ENCODE data around the gene SOX1.

SOX1 gene

DNA sequence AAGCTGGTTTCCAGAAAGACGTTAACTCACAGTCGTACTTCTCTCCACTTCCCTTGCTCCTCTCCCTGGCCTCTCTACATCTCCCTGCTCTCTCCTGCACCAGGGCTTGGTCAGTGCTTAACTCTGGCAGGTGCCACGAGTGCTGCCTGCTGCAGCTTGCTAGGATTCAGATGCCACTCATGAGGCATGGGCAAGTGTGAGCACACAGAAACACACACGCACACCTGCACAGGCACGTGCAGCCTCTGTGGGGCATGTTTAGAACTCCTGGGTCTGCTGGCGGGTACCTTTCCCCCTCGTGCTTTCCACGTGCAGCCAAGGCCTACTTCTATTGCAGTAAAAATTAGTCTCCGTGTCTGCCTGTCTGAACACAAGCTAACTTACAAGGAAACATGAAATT is 31.8 kb downstream of the SOX1 start:
- no peak for ATAC-seq (replicated peaks)
- peaks cover 0 to 1% of the 10 kb centered on the region in 2 donors for H3K9me3 Mint-ChIP-seq

DNA sequence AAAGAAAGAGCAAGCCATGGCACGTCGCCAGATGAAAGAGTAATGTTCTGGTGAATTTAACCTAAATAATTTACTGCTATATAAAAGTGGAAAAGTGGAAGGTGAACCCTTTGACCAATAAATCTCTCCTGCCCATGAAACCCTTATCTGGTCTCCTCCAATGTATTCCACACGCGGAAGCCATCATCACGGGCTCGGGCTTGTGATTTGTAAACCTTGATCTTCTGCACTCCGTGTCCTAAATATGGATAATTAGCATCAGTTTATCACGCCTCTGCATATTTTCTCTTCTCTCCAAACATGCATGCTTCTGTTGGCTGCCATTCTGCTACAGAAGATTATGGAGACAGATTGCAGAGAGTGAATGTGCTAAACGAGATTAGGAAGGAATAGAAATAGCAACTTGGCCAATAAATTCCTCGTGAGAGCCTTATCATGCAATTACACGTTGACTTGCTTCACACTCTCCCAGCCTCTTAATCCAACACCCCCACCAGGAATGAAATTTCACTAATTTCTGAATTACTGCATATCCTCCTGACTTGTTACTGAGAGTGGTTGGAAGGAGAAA is 34.5 kb downstream of the SOX1 start:
- Mint-ChIP-seq H3K27ac (no peak overlapping the region), H3K4me1 (peaks cover 0 to 2% of the 10 kb centered on the region in 2 donors)

More for the DNA sequence above, 31.8 kb downstream of the SOX1 start:
- no peak for DNase-seq
- H3K36me3 Mint-ChIP-seq: no peaks in the 10 kb centered on the region
- H3K4me1 Mint-ChIP-seq: no peaks in the 10 kb centered on the region
- no peak overlapping the region for H3K27ac Mint-ChIP-seq
- no peak overlapping the region for H3K4me3 Mint-ChIP-seq
- H3K27me3 Mint-ChIP-seq: peaks cover 57 to 66% of the 10 kb centered on the region in 2 donors

DNA sequence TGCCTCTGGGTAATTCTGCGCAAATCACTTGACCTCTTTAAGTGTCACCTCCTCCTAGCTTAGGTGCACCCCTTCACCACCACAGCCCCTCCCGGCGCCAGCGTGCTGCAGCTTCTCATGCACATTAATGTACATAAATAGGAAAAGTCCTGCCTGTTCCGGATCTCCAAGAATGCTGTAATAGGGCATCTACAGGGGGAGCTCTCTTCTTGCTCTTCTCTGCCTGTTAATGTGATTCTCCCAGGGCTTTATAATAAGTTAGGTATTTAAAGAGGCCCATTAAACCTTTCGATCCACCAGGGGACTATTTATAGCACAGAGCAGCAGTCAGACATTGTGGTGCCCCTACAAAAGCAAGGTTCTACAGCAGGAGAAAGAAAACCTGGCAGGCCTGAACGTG is 35.3 kb downstream of the SOX1 start:
- ATAC-seq (replicated peaks) (no peak), DNase-seq (no peak)
- H3K4me3 Mint-ChIP-seq: no peak overlapping the region
- peaks cover 59 to 71% of the 10 kb centered on the region in 2 donors for H3K27me3 Mint-ChIP-seq
- H3K27ac Mint-ChIP-seq: no peak overlapping the region
- no peaks in the 10 kb centered on the region for H3K36me3 Mint-ChIP-seq
- no peaks in the 10 kb centered on the region for H3K9me3 Mint-ChIP-seq
- peaks cover 0 to 2% of the 10 kb centered on the region in 2 donors for H3K4me1 Mint-ChIP-seq

More for the DNA sequence above, 34.5 kb downstream of the SOX1 start:
- no peak overlapping the region for H3K4me3 Mint-ChIP-seq
- peaks cover 57 to 71% of the 10 kb centered on the region in 2 donors for H3K27me3 Mint-ChIP-seq
- no peak for ATAC-seq (replicated peaks)
- no peak for DNase-seq
- H3K36me3 Mint-ChIP-seq: no peaks in the 10 kb centered on the region
- H3K9me3 Mint-ChIP-seq: no peaks in the 10 kb centered on the region

DNA sequence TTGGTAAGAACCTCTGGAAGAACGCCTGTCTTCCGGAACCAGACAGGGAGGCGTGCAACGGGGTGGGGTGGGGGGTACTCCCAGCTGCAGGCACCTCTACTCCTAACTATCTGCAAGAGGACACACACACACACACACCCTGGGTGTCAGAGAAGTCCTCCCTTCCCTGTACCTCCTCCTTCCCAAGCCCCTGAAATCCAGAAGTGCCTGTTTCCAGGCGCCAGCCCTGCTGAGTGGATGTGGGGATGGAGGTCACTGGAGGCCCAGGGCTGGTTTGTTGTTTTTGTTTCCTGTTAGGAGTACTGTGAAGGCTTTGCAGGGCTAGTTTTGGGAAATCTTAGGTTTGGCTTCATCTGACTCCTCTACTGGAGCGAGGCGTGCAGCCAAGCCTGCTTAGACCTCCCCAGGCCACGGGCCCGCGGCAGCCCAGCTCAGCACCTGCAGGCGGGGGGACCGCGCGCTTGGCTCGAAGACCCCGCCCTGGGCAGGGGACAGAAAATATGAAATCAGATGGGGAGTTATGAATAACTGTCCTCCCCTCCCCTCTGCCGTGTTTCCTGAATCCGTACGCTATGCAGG is 36.4 kb downstream of the SOX1 start:
- DNase-seq (no peak), ATAC-seq (replicated peaks) (no peak)
- peaks cover 61 to 76% of the 10 kb centered on the region in 2 donors for H3K27me3 Mint-ChIP-seq
- no peak overlapping the region for H3K27ac Mint-ChIP-seq
- H3K4me3 Mint-ChIP-seq: no peak overlapping the region
- peaks cover 0 to 2% of the 10 kb centered on the region in 2 donors for H3K4me1 Mint-ChIP-seq
- no peaks in the 10 kb centered on the region for H3K9me3 Mint-ChIP-seq
- H3K36me3 Mint-ChIP-seq: no peaks in the 10 kb centered on the region

DNA sequence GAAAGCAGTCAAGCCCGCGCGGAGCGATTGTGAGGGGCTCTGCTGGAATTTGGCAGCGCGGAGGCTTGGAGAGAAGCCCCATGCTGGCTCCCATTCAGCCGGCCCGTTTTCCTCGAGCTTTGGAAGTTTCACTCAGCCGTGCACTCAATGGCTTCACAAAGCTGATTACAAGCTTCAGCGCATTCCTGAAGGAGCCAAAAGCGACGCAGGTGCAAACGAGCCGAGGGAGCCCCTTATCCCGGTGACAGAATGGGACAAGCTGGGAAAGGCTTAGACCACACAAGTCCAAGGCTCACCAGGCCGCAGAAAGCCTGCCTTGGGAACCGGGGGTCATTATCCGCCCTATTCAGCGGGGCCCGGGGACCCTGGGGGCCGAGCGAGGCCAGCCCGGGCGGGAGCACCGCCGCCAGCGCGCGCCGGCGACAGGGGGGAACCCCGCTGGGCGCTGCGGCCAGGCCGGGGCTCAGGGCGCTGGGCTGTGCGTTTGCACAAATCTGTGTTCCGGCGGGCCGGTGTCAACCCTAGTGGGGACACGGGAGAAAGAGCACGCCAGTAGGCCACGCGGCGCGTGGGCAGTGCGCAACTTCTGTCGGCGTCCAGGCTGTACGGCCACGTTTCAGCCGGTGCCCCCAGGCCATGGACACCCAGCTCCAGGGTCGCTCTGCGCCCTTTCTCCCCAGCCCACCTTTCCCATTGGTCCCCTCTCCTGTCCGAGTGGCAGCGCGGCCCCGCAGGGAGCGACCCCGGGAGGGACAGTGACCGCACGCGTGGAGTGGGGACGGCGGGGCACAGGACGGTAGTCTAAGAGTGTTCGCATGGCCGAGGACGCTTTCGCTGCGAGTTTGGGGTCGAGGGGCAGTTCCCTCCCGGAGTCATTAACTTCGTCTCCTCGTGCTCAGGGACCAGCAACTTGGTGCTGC is 37.3 kb downstream of the SOX1 start:
- peaks cover 0 to 2% of the 10 kb centered on the region in 2 donors for H3K4me1 Mint-ChIP-seq
- peak overlapping the region; percentile 79 for H3K27ac Mint-ChIP-seq
- no peak for DNase-seq
- peaks cover 58 to 78% of the 10 kb centered on the region in 2 donors for H3K27me3 Mint-ChIP-seq
- no peaks in the 10 kb centered on the region for H3K36me3 Mint-ChIP-seq
- peak overlapping the region in 1 of 2 donors; percentile 55 for H3K4me3 Mint-ChIP-seq
- ATAC-seq (replicated peaks): no peak
- no peaks in the 10 kb centered on the region for H3K9me3 Mint-ChIP-seq

DNA sequence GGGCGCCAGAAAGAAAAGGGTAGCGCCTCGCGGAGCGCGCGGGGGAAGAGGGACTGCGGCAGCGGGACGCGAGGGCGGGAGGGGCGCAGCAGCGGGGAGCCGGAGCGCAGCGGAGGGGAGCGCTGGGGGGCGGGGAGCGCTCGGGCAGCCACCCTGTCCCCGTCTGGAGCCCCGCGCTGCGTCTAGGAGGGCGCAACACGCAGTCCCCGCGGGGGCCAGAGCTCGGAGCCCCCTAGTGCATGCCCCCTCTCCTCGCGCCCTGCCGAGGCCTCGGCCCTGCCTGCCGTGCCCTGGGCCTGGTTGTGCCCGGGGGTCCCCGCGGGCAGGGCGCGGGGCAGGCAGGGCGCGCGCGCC is 37.9 kb downstream of the SOX1 start:
- H3K4me3 Mint-ChIP-seq: peak overlapping the region in 1 of 2 donors; percentile 55
- no peaks in the 10 kb centered on the region for H3K9me3 Mint-ChIP-seq
- DNase-seq (no peak), ATAC-seq (replicated peaks) (no peak)
- peaks cover 0 to 2% of the 10 kb centered on the region in 2 donors for H3K4me1 Mint-ChIP-seq
- no peaks in the 10 kb centered on the region for H3K36me3 Mint-ChIP-seq
- H3K27ac Mint-ChIP-seq: peak overlapping the region; percentile 79
- H3K27me3 Mint-ChIP-seq: peaks cover 62 to 81% of the 10 kb centered on the region in 2 donors

DNA sequence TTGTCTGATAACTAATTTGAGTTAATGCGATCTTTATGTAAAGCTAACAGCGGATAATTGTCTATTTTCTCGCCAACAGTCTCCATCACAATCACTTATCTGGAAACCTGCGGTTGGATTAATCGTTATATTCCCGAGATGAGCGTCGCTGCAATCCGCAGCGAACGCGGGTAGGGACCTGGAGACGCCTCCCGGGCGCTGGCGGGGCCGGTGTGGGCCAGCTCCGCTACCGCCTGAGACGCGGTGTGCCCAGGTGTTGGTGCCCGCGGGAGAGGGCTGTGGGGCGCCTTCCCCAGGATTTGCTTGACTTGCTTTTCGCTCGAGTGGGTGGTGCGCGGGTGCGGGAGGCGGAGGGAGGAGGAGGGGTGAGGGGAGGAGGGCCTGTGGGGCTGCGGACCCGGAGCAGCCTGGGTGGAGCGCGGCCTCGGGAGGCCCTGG is 38.3 kb downstream of the SOX1 start:
- Mint-ChIP-seq H3K36me3 (no peaks in the 10 kb centered on the region), H3K27me3 (peaks cover 62 to 83% of the 10 kb centered on the region in 2 donors), H3K27ac (no peak overlapping the region), H3K4me3 (no peak overlapping the region), H3K9me3 (no peaks in the 10 kb centered on the region), H3K4me1 (peaks cover 0 to 2% of the 10 kb centered on the region in 2 donors)
- ATAC-seq (replicated peaks) (no peak), DNase-seq (no peak)

DNA sequence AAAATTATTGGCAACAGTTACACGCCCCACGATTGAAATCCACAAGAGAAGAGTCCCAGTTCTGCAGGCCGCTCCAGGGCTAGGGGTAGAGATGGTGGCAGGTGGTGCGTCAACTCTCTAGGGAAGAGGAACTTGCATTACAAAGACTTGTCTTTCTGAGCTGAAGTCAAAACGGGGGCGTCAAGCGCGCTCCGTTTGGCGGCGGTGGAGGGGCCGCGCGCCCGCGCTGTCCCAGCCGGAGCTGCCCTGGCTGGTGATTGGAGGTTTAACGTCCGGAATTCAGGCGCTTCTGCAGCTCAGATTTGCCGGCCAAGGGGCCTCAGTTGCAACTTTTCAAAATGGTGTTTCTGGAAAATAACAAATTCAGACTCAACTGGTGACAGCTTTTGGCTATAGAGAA is 38.9 kb downstream of the SOX1 start:
- Mint-ChIP-seq H3K27ac (peak overlapping the region; percentile 76), H3K4me3 (peak overlapping the region in 1 of 2 donors; percentile 25), H3K27me3 (peaks cover 58 to 79% of the 10 kb centered on the region in 2 donors), H3K9me3 (no peaks in the 10 kb centered on the region), H3K36me3 (no peaks in the 10 kb centered on the region), H3K4me1 (peaks cover 0 to 2% of the 10 kb centered on the region in 2 donors)
- no peak for ATAC-seq (replicated peaks)
- no peak for DNase-seq

DNA sequence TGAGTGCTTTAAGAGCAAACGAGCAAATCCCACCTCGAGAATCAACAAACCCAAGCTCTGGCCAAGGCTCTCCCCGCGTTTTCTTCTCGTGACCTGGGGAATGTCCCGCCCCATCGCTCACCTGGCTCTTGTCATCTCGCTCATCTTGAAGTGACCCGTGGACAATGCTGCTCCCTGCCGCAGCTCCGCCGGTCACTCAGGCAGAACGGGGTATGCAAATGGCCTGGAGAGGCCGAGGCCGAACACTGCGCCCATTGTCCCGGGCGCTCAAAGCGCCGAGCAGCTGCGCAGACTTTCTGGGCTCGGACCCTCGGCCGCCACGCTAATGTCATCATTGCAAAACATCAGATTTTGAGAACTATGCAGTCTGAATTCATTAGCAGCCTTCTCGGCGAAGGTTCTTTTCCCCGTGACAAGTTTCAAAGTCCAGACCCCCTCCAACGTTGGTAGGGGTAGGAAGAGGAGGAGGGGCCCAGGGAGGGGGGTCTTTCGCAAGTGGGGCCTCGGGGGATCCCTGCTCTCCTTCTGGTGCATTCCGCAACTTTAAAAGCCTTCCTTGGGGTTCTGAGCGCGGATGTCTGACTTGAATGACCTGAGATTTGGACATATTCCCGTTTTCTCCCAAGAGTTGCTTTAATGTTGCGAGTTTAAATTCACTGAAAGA is 39.7 kb downstream of the SOX1 start:
- H3K9me3 Mint-ChIP-seq: no peaks in the 10 kb centered on the region
- H3K36me3 Mint-ChIP-seq: no peaks in the 10 kb centered on the region
- H3K27me3 Mint-ChIP-seq: peaks cover 51 to 75% of the 10 kb centered on the region in 2 donors
- H3K4me3 Mint-ChIP-seq: no peak overlapping the region
- DNase-seq (no peak), ATAC-seq (replicated peaks) (no peak)
- peak overlapping the region; percentile 77 for H3K27ac Mint-ChIP-seq
- H3K4me1 Mint-ChIP-seq: peaks cover 0 to 2% of the 10 kb centered on the region in 2 donors

DNA sequence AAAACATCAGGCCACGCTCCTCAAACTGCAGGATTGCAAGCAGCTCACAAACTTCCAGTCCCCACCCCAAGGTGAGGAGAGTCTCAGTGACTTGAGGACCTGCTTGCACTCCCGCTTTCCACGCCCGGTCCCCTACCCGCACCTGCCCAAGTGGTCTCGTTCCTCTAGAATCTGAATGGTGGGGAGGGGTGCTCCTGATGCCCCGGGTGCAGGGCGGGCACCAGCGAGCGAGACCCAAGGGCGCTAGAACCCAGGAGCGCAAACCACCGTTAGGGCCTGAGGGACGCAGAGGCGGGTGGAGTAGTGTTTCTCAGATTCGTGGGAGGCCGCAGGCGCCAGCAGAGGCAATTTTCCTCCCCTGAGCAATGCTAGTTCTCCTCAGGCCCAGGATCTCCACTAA is 40.3 kb downstream of the SOX1 start:
- DNase-seq (no peak), ATAC-seq (replicated peaks) (no peak)
- Mint-ChIP-seq H3K36me3 (no peaks in the 10 kb centered on the region), H3K4me3 (no peak overlapping the region), H3K27ac (no peak overlapping the region), H3K9me3 (no peaks in the 10 kb centered on the region), H3K4me1 (peaks cover 0 to 2% of the 10 kb centered on the region in 2 donors), H3K27me3 (peaks cover 45 to 70% of the 10 kb centered on the region in 2 donors)

DNA sequence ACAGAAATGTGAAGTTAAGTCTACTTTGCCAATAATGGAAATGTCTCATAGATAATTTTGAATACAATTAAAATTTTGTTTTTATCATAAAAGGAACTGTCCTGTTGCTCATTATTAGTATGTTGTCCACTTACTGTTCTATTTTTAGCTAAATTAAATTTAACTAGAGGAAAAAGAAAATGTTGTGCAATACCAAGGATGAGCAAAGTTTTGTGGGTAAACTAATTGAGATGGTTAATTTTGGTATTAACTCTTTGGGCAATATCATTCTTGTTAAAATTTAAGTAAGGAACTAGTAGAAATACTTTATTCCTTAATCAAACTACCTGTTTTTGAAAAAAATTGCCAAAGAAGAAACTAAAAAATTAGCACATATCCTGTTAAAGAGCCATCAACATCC is 43.5 kb downstream of the SOX1 start:
- H3K27me3 Mint-ChIP-seq: peaks cover 50 to 76% of the 10 kb centered on the region in 2 donors
- DNase-seq (no peak), ATAC-seq (replicated peaks) (no peak)
- H3K27ac Mint-ChIP-seq: no peak overlapping the region
- H3K36me3 Mint-ChIP-seq: no peaks in the 10 kb centered on the region
- H3K4me1 Mint-ChIP-seq: peaks cover 0 to 2% of the 10 kb centered on the region in 2 donors
- no peaks in the 10 kb centered on the region for H3K9me3 Mint-ChIP-seq
- H3K4me3 Mint-ChIP-seq: no peak overlapping the region

DNA sequence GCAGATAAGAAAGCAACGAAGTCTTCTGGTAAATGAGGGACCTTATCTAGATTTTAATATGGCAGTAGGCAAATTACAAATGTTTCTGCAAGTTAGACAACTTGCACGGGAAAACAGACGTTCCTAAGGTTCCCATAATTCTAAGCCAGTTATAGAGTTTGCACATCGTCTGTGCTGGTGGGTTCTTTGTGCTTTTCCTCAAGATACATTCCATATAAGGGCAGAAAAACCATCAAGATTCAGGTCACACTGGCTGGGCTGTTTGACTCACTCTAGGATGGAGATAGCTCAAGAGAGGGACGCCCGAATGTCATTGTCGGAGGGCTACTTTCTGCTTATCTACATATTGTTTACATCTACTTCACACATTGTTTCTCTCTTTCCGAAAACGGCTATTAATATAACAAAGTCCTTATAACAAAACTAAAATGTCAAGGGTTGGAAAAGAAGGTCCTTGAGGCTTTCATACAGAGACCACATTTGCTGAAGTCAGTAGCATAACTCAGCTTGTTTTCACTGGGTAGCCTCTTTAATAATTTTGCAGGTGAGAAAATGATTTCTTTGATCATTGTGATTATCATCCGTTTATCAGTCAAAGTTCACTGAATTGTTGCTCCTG is 44.4 kb downstream of the SOX1 start:
- Mint-ChIP-seq H3K36me3 (no peaks in the 10 kb centered on the region), H3K27ac (no peak overlapping the region), H3K4me3 (no peak overlapping the region), H3K4me1 (no peaks in the 10 kb centered on the region), H3K9me3 (no peaks in the 10 kb centered on the region), H3K27me3 (peaks cover 52 to 77% of the 10 kb centered on the region in 2 donors)
- ATAC-seq (replicated peaks) (no peak), DNase-seq (no peak)

DNA sequence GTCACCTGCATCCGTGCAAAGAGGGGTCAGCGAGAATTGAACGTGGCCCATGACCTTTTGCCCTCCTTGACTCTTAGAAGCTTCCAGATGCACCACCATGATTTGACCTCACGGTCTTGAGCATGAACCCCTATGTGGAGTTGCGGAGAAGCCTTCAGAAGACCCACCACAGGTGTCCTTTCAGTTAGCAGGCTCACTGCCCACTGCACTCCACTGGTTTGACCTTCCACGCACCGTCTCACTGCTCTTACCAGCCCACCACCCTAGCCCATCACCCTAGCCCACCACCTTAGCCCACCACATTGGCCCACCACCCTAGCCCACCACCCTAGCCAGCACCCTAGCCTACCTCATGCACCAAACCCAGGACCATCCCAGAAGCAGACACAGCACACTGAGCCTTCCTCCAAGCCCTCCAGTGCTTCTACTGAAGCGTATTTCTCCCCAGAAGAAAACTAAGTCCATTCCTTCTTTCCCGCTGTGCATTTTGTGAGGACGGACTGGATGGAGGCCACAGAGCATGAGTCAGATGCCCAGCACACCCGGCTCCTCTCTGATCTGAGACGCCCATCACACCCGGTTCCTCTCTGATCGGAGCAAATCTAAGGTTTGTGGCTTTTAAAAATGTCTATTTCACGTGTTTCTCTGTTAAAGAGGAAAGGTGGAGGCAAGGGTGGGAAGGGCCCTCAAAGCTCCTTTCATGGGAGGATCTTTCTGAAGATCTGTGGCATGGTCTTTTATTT is 45.8 kb downstream of the SOX1 start:
- H3K4me3 Mint-ChIP-seq: no peak overlapping the region
- DNase-seq: no peak
- peaks cover 43 to 75% of the 10 kb centered on the region in 2 donors for H3K27me3 Mint-ChIP-seq
- H3K36me3 Mint-ChIP-seq: no peaks in the 10 kb centered on the region
- H3K27ac Mint-ChIP-seq: no peak overlapping the region
- no peak for ATAC-seq (replicated peaks)
- no peaks in the 10 kb centered on the region for H3K4me1 Mint-ChIP-seq
- H3K9me3 Mint-ChIP-seq: no peaks in the 10 kb centered on the region

Data from stimulated activated naive B cell treated with anti-CD40 and anti-IgM and Interleukin-4, amounts not matched to agents 10 μg/mL and 1 μg/mL and 100 μg/mL, for 72 hours (primary cell).